Kidney tubule cell (primary cell): ENCODE results near the gene SPRY1.

Source experiments
- DNase-seq: peaks from one replicate; pipeline ENCODE4 v3.0.0-alpha.2; 2018; ENCODE audit warnings: low spot score

Gene SPRY1

GRCh38 chr4:123411514-123411913 is 14.9 kb downstream of the SPRY1 start:
- no peak for DNase-seq

- DNase-seq, result no peak
Observed at GRCh38 chr4:123412091-123412505, 15.5 kb downstream of the SPRY1 start.

- DNase-seq, result peak; percentile 9
Observed at GRCh38 chr4:123412700-123413512, 16.3 kb downstream of the SPRY1 start.

GRCh38 chr4:123415576-123415975 is 19.0 kb downstream of the SPRY1 start:
- DNase-seq, result no peak

- no peak for DNase-seq
Observed at GRCh38 chr4:123415977-123416376, 19.4 kb downstream of the SPRY1 start.

- no peak for DNase-seq
Observed at GRCh38 chr4:123417813-123418212, 21.2 kb downstream of the SPRY1 start.

GRCh38 chr4:123418351-123418931 is 21.8 kb downstream of the SPRY1 start:
- DNase-seq, result peak; percentile 82

- DNase-seq, result no peak
Observed at GRCh38 chr4:123419885-123420755, 23.5 kb downstream of the SPRY1 start.

- no peak for DNase-seq
Observed at GRCh38 chr4:123421227-123421936, 24.8 kb downstream of the SPRY1 start.

- no peak for DNase-seq
Observed at GRCh38 chr4:123421937-123422781, 25.6 kb downstream of the SPRY1 start.

GRCh38 chr4:123423819-123424218 is 27.2 kb downstream of the SPRY1 start:
- DNase-seq, result no peak

- DNase-seq, result no peak
Observed at GRCh38 chr4:123427951-123428350, 31.4 kb downstream of the SPRY1 start.

GRCh38 chr4:123430031-123430430 is 33.4 kb downstream of the SPRY1 start:
- DNase-seq, result no peak

GRCh38 chr4:123430501-123430900 is 33.9 kb downstream of the SPRY1 start:
- DNase-seq, result no peak

- no peak for DNase-seq
Observed at GRCh38 chr4:123433573-123433972, 37.0 kb downstream of the SPRY1 start.

GRCh38 chr4:123433976-123434375 is 37.4 kb downstream of the SPRY1 start:
- no peak for DNase-seq

GRCh38 chr4:123435246-123436113 is 38.9 kb downstream of the SPRY1 start:
- DNase-seq, result no peak

- no peak for DNase-seq
Observed at GRCh38 chr4:123438031-123438430, 41.4 kb downstream of the SPRY1 start.

- no peak for DNase-seq
Observed at GRCh38 chr4:123443401-123444289, 47.0 kb downstream of the SPRY1 start.
